GM11168 (cell line): ENCODE data around the gene LAMA2.
"Not testable (repeated sequence)": the region's sequence is repeated elsewhere in the genome, so short reads cannot be mapped to it uniquely, and the experiment has no call there.

Source experiments
- in situ Hi-C: fragments of 300-500 bp; cut with MboI; formaldehyde crosslinking; loops from one replicate; pipeline ENCODE4 v1.12.0; 2022; ENCODE audit warnings: low sequenced_read_pairs; ENCODE audit not compliant: unreplicated experiment

Gene LAMA2

DNA sequence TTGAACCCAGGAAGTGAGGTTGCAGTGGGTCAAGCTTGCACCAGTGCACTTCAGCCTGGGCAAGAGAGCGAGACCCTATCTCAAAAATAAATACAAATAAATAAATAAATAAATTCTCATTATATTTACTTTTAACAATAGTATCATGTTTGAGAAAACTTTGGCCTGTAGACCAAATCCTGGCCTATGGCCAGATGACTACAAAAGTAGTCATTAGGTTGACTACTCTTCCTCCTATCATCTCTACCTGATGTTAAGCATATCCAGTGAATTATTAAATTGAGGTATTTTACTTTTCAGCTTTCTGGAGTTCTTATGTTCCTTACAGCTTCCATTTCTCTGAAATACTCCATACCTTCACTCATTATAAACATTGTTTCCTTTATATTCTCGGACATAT, 280.6 kb downstream of the LAMA2 start:
- in situ Hi-C loops: no loop called here

DNA sequence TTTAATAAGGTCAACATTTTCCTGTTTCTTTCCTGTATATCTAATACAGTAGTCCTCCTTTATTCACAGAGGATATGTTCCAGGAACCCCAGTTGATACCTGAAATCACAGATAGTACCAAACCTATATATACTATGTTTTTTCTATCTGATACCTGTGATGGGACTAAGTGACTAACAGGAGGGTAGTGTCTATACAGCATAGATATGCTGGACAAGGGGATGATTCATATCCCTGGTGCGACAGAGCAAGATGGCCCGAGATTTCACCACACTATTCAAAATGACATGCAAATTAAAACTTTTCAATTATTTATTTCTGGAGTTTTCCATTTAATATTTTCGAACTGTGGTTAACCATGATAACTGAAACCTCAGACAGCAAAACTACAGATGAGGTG, 281.1 kb downstream of the LAMA2 start:
- in situ Hi-C loops: no loop called here

- in situ Hi-C loops: not testable (repeated sequence)
Measured at GRCh38 chr6:129172279-129172995, 289.5 kb downstream of the LAMA2 start.

- in situ Hi-C loops: no loop called here
Measured at GRCh38 chr6:129175066-129175465, 292.1 kb downstream of the LAMA2 start.

- in situ Hi-C loops: no loop called here
Measured at GRCh38 chr6:129177801-129178200, 294.9 kb downstream of the LAMA2 start.

GRCh38 chr6:129179283-129179682, 296.3 kb downstream of the LAMA2 start:
- in situ Hi-C loops: no loop called here

- in situ Hi-C loops: no loop called here
Measured at GRCh38 chr6:129181001-129181400, 298.1 kb downstream of the LAMA2 start.

GRCh38 chr6:129183187-129183591, 300.3 kb downstream of the LAMA2 start:
- in situ Hi-C loops: no loop called here

DNA sequence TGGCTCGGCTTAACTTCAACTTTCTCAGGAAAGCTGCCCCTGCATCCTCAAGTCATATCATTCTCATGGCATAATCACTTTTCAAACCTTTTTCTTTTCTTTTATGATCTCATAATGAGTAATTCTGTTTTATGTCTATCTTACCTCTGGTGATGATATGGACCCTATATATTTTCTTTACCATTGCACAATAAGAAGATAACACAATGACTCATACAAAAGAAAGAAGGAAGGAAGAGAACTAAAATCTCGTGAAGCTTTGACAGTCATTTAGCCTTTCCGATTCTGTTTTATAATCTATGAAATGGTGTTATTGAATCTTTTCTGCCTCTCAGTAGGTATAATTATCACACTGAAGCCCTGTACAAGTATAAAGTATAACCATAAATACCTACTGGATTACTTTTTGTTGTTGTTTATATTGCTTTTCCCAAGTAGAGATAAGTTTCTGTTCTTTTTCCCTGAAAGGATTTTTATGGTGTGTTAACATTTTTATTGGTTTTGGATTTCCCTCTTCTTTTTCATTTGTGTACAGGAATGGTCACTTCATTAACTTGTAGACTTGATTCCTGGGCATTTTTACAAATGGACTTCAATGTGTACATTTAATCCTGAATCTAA, 300.9 kb downstream of the LAMA2 start:
- in situ Hi-C loops: no loop called here

DNA sequence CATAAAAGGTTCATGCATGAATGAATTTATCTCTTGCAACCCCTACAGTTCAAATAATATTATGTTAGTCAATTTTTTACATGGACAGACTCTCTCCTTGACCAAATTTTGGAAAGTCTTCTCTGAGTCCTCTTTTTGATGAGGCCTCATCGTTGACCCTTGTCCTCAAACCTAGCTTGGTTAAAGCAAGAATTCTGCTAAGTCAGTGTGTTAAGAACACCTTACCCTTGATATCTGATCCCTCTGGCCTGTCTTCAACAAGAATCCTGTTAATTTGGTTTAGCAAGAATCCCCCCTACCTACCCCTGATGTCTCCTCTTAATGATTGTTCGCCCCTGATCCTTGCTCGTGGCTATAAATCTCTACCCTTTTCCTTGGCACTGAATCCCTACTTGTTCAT, 301.4 kb downstream of the LAMA2 start:
- in situ Hi-C loops: no loop called here

- in situ Hi-C loops: no loop called here
Measured at GRCh38 chr6:129184808-129185366, 301.9 kb downstream of the LAMA2 start.

DNA sequence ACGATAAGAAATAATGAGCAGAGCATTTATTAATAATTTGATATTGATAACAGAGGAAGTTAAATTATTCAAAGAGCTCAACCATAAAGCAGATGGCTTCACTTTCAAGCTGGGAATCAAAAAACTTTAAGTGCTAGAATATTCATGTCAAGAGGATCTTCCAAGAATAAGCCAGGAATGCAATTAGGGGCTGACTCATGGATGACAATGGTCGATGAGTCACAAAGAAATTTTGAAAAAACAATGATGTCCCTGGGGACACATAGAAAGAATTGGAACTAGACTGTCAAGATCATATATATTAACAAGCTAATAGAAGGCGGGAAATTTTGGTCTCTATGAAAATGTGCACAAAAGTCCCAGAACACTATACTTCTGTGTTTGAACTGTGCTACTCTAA, 304.1 kb downstream of the LAMA2 start:
- in situ Hi-C loops: no loop called here

- in situ Hi-C loops: no loop called here
Measured at GRCh38 chr6:129188306-129188705, 305.4 kb downstream of the LAMA2 start.

- in situ Hi-C loops: no loop called here
Measured at GRCh38 chr6:129188795-129189194, 305.9 kb downstream of the LAMA2 start.

GRCh38 chr6:129189266-129189665, 306.3 kb downstream of the LAMA2 start:
- in situ Hi-C loops: no loop called here

DNA sequence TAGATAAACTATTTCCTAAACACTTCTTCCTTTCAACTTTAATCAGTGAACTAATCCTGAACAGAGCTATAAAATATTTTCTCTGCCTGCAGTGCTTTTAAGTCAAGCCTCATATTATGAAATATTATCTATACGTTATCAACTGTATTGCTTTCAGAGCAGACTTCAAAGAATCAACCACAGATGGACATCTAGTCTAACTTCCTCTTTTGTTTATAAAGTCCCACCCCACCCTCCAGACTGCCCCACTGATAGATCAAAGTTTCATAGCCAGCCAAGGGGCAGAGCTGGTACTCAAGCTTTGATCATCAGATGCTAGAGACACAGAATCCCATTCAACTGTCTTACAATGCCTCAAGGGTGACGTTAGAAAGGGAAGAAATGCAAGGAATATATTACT, 308.3 kb downstream of the LAMA2 start:
- in situ Hi-C loops: no loop called here

DNA sequence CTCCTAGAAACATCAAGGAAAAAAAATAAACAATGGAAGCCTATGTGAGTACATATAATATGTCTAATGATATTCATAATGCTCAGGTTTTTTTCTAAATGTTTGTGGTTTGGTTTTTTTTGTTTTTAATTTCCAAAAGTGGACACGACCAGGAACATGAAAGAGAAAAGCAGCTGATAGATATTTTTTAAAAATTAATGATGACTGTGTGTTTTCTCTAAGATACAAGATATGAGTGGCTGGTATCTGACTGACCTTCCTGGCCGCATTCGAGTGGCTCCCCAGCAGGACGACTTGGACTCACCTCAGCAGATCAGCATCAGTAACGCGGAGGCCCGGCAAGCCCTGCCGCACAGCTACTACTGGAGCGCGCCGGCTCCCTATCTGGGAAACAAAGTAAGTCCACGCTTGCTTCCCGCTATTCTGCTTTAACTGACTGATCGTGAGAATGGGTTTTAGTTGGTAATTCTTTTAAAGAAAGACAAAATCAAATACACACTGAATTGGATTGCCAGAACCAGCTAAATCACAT, 309.6 kb downstream of the LAMA2 start:
- in situ Hi-C loops: no loop called here

- in situ Hi-C loops: no loop called here
Measured at GRCh38 chr6:129194306-129194941, 311.5 kb downstream of the LAMA2 start.

- in situ Hi-C loops: no loop called here
Measured at GRCh38 chr6:129195161-129195560, 312.2 kb downstream of the LAMA2 start.

DNA sequence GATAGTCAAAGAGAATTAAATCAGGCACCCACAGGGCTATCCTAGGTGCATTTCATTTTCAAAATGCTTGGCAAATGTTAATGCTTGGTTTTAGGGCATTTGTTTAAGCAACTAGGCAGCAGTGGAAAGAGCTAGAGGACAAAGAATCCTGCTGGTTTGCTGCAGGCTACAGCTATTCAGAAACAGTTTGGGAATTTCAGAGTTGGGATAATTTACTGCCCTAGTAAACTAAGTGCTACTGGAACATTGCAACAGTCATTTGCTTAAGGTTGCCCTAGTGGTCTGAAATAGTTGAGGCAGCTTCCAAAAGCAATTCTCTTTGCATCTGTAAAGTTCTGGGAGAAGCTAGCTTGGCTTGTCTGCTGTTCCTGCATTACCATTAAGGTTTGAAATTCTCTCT, 312.7 kb downstream of the LAMA2 start:
- in situ Hi-C loops: no loop called here

DNA sequence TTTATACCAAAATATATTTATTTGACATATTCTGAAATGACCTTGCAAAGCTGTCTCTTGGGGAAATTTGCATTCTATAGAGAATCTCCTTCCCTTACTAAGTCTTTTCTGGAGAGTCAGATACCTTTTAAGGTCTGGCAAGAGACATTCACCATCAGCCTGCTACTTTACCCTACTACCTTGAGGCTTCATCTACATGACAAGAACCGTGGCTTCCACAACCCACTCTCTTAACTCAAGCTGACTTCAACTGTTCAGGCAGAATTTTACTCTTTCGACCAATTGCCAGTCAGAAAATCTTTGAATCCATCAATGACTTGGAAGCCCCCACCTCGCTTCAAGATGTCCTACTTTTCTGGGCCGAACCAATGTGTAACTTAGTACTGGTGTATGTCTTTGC, 314.2 kb downstream of the LAMA2 start:
- in situ Hi-C loops: no loop called here
